M059J (cell line): Measurements from ENCODE around the gene CEP41. TPM values are rescaled to one million over a fixed set of nuclear protein-coding genes. Genes with fewer than 3 reads are reported as not detected.
"Not testable (repeated sequence)": the region's sequence is repeated elsewhere in the genome, so short reads cannot be mapped to it uniquely, and the experiment has no call there.

Source experiments
- DNase-seq: peaks from one replicate; pipeline ENCODE4 v3.0.0-alpha.2; 2012; ENCODE audit warnings: low read depth
- total RNA-seq: library from RNA; depleted of rRNA; stranded (reverse); fragments of >200 nt; shearing (Covaris generic); gene quantifications from 2 replicates; pipeline ENCODE4 v1.2.3, GENCODE V29; 2014

CEP41 gene
- total RNA-seq, 1 experiment from 2014 or later: 32.9 TPM

- DNase-seq: no peak
These were observed 50.3 kb downstream of the CEP41 start for GRCh38 chr7:130390486-130390885.

GRCh38 chr7:130388671-130389070, 52.1 kb downstream of the CEP41 start:
- no peak for DNase-seq

- no peak for DNase-seq
These were observed 53.0 kb downstream of the CEP41 start for GRCh38 chr7:130387628-130388403.

- no peak for DNase-seq
These were observed 53.5 kb downstream of the CEP41 start for GRCh38 chr7:130387306-130387627.

GRCh38 chr7:130386876-130387275, 53.9 kb downstream of the CEP41 start:
- no peak for DNase-seq

- no peak for DNase-seq
These were observed 55.2 kb downstream of the CEP41 start for GRCh38 chr7:130385600-130386066.

- no peak for DNase-seq
These were observed 55.8 kb downstream of the CEP41 start for GRCh38 chr7:130384841-130385599.

GRCh38 chr7:130384371-130384801, 56.4 kb downstream of the CEP41 start:
- DNase-seq: no peak

GRCh38 chr7:130383187-130383980, 57.4 kb downstream of the CEP41 start:
- no peak for DNase-seq

GRCh38 chr7:130381468-130382312, 59.1 kb downstream of the CEP41 start:
- no peak for DNase-seq

GRCh38 chr7:130380861-130381455, 59.9 kb downstream of the CEP41 start:
- DNase-seq: no peak

- no peak for DNase-seq
These were observed 60.6 kb downstream of the CEP41 start, which contains the start of gene CPA1 for GRCh38 chr7:130379921-130380860. CPA1 (plus strand) TSS chr7:130380494; CDS start chr7:130380521, 27 bp downstream.

- no peak for DNase-seq
These were observed 61.3 kb downstream of the CEP41 start for GRCh38 chr7:130379532-130379920.

GRCh38 chr7:130379019-130379418, 61.8 kb downstream of the CEP41 start:
- no peak for DNase-seq

GRCh38 chr7:130377178-130377577, 63.6 kb downstream of the CEP41 start:
- no peak for DNase-seq

GRCh38 chr7:130376461-130376860, 64.4 kb downstream of the CEP41 start:
- DNase-seq: not testable (repeated sequence)

GRCh38 chr7:130374507-130374906, 66.3 kb downstream of the CEP41 start:
- no peak for DNase-seq

- no peak for DNase-seq
These were observed 68.2 kb downstream of the CEP41 start for GRCh38 chr7:130372402-130373165.

GRCh38 chr7:130371046-130371445, 69.8 kb downstream of the CEP41 start:
- peak; percentile 87 for DNase-seq
